Ovary (tissue), 3 donors: Measurements from ENCODE around the gene IKZF3.

Experiments used
- POLR2A ChIP-seq: fragments of 450-650 bp; IDR thresholded peaks from one replicate; pipeline ENCODE4 v1.6.1; 2017; ENCODE audit warnings: antibody characterized with exemption, mild to moderate bottlenecking, moderate library complexity
- TF ChIP-seq, protein P1 (sequence below), 3 donors: fragments of 450-650 bp in 2 of 3; fragments of 200-600 bp in 1 of 3; IDR thresholded peaks; one replicate each; pipeline versions ENCODE4 v1.5.1 to v1.8.0; 2016 to 2022; ENCODE audit warnings: antibody characterized with exemption in 3 of 3, mild to moderate bottlenecking in 1 of 3
- donor health status: DM: no; HTN: no; CAD: no.

DNA sequence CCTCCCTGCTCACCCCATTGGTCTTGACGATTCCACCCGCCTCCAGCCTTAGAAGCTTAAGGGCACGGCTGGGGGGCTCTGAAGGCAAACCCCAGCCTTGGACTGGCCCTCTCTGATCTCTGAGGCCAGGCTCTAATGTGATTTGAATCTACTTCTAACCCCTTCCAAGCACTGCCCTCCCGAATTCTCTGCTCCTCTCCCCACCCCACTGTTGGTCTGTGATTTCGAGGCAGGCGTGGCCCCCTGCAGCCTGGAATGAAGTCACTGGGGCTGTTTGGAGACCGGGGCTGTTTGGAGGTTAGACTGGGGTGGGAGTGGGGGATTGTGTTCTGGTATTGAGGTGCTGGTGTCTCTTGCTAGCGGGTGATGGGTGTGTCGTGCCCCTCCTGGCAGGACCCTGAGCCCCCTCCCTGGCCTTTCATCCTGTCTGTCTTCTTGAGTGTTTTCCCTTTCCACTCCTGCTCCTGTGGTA, 124.2 kb downstream of the IKZF3 start:
- TF ChIP-seq, protein P1, sequence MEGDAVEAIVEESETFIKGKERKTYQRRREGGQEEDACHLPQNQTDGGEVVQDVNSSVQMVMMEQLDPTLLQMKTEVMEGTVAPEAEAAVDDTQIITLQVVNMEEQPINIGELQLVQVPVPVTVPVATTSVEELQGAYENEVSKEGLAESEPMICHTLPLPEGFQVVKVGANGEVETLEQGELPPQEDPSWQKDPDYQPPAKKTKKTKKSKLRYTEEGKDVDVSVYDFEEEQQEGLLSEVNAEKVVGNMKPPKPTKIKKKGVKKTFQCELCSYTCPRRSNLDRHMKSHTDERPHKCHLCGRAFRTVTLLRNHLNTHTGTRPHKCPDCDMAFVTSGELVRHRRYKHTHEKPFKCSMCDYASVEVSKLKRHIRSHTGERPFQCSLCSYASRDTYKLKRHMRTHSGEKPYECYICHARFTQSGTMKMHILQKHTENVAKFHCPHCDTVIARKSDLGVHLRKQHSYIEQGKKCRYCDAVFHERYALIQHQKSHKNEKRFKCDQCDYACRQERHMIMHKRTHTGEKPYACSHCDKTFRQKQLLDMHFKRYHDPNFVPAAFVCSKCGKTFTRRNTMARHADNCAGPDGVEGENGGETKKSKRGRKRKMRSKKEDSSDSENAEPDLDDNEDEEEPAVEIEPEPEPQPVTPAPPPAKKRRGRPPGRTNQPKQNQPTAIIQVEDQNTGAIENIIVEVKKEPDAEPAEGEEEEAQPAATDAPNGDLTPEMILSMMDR (IDR thresholded peaks at IDR 0.05) = no peak
- no peak for TF ChIP-seq POLR2A
